ENCODE measurements around the gene UBE2G2.

- TF ChIP-seq CTCF (conservative IDR thresholded peaks at IDR 0.05; ENCODE audit: low read depth, low read length) (no peak; the same call in 1 of the 2 replicates), EZH2phosphoT487 (IDR thresholded peaks at IDR 0.05; ENCODE audit: borderline replicate concordance, low read length) (no peak), EZH2 (IDR thresholded peaks at IDR 0.05; ENCODE audit: low read length, unreplicated experiment) (no peak)
Measured at GRCh38 chr21:44793592-44794374, 7.8 kb downstream of the UBE2G2 start.
